H1 (cell line): ENCODE measurements around the gene LARP4. TPM values are rescaled to one million over a fixed set of nuclear protein-coding genes. Genes with fewer than 3 reads are reported as not detected.

ENCODE experiments used
- ASH2L ChIP-seq: fragments of 200-600, 300-600 bp; sonication (generic); IDR thresholded peaks from one replicate; pipeline ENCODE4 v1.7.1; 2017; ENCODE audit warnings: low read length
- CBX8 ChIP-seq: fragments of 300-800, 300-1000 bp; sonication (generic); IDR thresholded peaks from 2 replicates; pipeline ENCODE4 v1.7.1; 2016; ENCODE audit warnings: low read depth, low read length, borderline replicate concordance
- CEBPB ChIP-seq: IDR thresholded peaks from 2 replicates; pipeline ENCODE4 v1.6.1; 2012; ENCODE audit warnings: low read depth, low read length
- CHD1 ChIP-seq: IDR thresholded peaks from 2 replicates; pipeline ENCODE4 v1.6.1; 2012; ENCODE audit warnings: low read depth, low read length, improper control_type of control experiment
- GABPA ChIP-seq: IDR thresholded peaks from 2 replicates; pipeline ENCODE4 v1.6.1; 2011; ENCODE audit warnings: mild to moderate bottlenecking, low read length, moderate library complexity, borderline replicate concordance; ENCODE audit not compliant: insufficient read depth
- JUND ChIP-seq: IDR thresholded peaks from 2 replicates; pipeline ENCODE4 v1.6.1; 2011; ENCODE audit warnings: mild to moderate bottlenecking, improper control_type of control experiment, low read length
- TCF12 ChIP-seq: IDR thresholded peaks from 2 replicates; pipeline ENCODE4 v1.6.1; 2011; ENCODE audit warnings: low read depth, mild to moderate bottlenecking, low read length
- polyA plus RNA-seq, 7 experiments: library from polyadenylated mRNA; depleted of rRNA in 3 of 7; stranded (reverse) in 5 of 7; unstranded in 2 of 7; fragments of >200 nt in 5 of 7; fragments of 200-250 nt in 2 of 7; gene quantifications; 1 replicate in 5 of 7; 2 replicates in 1 of 7; 4 replicates in 1 of 7; pipeline versions ENCODE4 v1.2.1 to v1.2.3, GENCODE V29; 2011 to 2013; ENCODE audit warnings: missing spikeins in 2 of 7, mixed read lengths in 2 of 7
- total RNA-seq: library from RNA; stranded (reverse); fragmentation: NEBNext Ultra II Directional; extraction: Animal tissue kit (Norgen Biotek cat#: 25700); gene quantifications from 2 replicates; pipeline ENCODE4 v1.2.1, GENCODE V29; 2021
- TF ChIP-seq, protein P1 (sequence below): fragments of 300-600 bp; sonication (generic); IDR thresholded peaks from 2 replicates; pipeline ENCODE4 v1.7.1; 2012; ENCODE audit warnings: low read length, moderate library complexity, mild to moderate bottlenecking, inconsistent platforms; ENCODE audit not compliant: insufficient replicate concordance
- TF ChIP-seq, protein P2 (sequence below): IDR thresholded peaks from 2 replicates; pipeline ENCODE4 v1.6.1; 2011; ENCODE audit warnings: low read length, improper control_type of control experiment
- TF ChIP-seq, protein P3 (sequence below): IDR thresholded peaks from 2 replicates; pipeline ENCODE4 v1.6.1; 2012; ENCODE audit warnings: inconsistent platforms

The LARP4 gene
- total and polyA plus RNA-seq, 2 of the 8 experiments (the other 6 are each of a cell fraction or from before 2014, with no cell fraction given) = 12.8 to 93.9 TPM

DNA sequence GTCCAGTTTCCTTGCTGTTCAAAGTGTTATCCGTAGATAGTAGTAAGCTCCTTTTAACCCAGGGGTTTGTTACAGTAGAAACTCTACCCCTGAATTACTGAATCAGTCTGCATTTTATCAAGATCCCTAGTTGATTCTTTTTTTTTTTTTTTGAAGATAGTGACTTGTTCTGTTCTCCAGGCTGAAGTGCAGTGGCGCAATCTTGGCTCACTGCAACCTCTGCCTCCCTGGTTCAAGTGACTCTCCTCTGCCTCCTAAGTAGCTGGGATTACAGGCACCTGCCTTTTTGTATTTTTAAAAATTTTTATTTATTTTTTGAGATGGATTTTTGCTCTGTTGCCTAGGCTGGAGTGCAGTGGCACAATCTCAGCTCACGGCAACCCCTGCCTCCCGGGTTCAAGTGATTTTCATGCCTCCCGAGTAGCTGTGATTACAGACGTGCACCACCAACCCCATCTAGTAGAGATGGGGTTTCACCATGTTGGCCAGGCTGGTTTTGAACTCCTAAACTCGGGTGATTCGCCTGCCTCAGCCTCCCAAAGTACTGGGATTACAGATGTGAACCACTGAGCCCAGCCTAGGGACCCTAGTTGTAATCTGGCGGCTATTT is 10.5 kb downstream of the LARP4 start (continued):
- TF ChIP-seq, protein P1, sequence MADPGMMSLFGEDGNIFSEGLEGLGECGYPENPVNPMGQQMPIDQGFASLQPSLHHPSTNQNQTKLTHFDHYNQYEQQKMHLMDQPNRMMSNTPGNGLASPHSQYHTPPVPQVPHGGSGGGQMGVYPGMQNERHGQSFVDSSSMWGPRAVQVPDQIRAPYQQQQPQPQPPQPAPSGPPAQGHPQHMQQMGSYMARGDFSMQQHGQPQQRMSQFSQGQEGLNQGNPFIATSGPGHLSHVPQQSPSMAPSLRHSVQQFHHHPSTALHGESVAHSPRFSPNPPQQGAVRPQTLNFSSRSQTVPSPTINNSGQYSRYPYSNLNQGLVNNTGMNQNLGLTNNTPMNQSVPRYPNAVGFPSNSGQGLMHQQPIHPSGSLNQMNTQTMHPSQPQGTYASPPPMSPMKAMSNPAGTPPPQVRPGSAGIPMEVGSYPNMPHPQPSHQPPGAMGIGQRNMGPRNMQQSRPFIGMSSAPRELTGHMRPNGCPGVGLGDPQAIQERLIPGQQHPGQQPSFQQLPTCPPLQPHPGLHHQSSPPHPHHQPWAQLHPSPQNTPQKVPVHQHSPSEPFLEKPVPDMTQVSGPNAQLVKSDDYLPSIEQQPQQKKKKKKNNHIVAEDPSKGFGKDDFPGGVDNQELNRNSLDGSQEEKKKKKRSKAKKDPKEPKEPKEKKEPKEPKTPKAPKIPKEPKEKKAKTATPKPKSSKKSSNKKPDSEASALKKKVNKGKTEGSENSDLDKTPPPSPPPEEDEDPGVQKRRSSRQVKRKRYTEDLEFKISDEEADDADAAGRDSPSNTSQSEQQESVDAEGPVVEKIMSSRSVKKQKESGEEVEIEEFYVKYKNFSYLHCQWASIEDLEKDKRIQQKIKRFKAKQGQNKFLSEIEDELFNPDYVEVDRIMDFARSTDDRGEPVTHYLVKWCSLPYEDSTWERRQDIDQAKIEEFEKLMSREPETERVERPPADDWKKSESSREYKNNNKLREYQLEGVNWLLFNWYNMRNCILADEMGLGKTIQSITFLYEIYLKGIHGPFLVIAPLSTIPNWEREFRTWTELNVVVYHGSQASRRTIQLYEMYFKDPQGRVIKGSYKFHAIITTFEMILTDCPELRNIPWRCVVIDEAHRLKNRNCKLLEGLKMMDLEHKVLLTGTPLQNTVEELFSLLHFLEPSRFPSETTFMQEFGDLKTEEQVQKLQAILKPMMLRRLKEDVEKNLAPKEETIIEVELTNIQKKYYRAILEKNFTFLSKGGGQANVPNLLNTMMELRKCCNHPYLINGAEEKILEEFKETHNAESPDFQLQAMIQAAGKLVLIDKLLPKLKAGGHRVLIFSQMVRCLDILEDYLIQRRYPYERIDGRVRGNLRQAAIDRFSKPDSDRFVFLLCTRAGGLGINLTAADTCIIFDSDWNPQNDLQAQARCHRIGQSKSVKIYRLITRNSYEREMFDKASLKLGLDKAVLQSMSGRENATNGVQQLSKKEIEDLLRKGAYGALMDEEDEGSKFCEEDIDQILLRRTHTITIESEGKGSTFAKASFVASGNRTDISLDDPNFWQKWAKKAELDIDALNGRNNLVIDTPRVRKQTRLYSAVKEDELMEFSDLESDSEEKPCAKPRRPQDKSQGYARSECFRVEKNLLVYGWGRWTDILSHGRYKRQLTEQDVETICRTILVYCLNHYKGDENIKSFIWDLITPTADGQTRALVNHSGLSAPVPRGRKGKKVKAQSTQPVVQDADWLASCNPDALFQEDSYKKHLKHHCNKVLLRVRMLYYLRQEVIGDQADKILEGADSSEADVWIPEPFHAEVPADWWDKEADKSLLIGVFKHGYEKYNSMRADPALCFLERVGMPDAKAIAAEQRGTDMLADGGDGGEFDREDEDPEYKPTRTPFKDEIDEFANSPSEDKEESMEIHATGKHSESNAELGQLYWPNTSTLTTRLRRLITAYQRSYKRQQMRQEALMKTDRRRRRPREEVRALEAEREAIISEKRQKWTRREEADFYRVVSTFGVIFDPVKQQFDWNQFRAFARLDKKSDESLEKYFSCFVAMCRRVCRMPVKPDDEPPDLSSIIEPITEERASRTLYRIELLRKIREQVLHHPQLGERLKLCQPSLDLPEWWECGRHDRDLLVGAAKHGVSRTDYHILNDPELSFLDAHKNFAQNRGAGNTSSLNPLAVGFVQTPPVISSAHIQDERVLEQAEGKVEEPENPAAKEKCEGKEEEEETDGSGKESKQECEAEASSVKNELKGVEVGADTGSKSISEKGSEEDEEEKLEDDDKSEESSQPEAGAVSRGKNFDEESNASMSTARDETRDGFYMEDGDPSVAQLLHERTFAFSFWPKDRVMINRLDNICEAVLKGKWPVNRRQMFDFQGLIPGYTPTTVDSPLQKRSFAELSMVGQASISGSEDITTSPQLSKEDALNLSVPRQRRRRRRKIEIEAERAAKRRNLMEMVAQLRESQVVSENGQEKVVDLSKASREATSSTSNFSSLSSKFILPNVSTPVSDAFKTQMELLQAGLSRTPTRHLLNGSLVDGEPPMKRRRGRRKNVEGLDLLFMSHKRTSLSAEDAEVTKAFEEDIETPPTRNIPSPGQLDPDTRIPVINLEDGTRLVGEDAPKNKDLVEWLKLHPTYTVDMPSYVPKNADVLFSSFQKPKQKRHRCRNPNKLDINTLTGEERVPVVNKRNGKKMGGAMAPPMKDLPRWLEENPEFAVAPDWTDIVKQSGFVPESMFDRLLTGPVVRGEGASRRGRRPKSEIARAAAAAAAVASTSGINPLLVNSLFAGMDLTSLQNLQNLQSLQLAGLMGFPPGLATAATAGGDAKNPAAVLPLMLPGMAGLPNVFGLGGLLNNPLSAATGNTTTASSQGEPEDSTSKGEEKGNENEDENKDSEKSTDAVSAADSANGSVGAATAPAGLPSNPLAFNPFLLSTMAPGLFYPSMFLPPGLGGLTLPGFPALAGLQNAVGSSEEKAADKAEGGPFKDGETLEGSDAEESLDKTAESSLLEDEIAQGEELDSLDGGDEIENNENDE = no peak
- TF ChIP-seq JUND = no peak
- TF ChIP-seq, protein P2, sequence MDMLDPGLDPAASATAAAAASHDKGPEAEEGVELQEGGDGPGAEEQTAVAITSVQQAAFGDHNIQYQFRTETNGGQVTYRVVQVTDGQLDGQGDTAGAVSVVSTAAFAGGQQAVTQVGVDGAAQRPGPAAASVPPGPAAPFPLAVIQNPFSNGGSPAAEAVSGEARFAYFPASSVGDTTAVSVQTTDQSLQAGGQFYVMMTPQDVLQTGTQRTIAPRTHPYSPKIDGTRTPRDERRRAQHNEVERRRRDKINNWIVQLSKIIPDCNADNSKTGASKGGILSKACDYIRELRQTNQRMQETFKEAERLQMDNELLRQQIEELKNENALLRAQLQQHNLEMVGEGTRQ = no peak
- no peak for TF ChIP-seq GABPA
- TF ChIP-seq, protein P3, sequence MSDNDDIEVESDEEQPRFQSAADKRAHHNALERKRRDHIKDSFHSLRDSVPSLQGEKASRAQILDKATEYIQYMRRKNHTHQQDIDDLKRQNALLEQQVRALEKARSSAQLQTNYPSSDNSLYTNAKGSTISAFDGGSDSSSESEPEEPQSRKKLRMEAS = no peak
- no peak for TF ChIP-seq ASH2L
- TF ChIP-seq CHD1 = no peak
- no peak for TF ChIP-seq TCF12
- TF ChIP-seq CBX8 = no peak
- no peak for TF ChIP-seq CEBPB
